Inflammatory macrophage treated with lipopolysaccharide for 1 hour (primary cell): ENCODE results near the gene METTL13.
"Not testable (repeated sequence)": the region's sequence is repeated elsewhere in the genome, so short reads cannot be mapped to it uniquely, and the experiment has no call there.

Source experiments
- DNase-seq, 2 donors: peaks; one replicate each; pipeline ENCODE4 v3.0.0-alpha.2; 2020 to 2022

METTL13 gene

DNA sequence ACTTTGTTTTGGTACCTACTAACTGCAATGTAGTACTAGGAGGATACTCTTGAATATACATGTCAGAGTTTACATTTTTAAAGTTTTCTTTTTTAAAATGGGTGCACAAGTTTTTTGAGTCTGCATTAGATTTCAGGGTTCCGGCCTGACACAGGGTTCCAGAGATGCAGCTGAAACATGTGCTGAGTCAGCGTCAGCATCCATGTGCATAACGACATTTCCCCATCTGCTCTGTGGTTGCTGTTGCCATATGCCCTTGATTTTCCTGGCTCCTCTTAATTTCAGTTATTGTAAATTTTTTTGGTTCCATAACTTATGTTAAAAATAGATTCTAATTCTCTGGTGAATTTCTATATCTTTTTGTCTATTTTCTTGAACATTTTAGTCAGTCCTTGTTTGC is 12.3 kb upstream of the METTL13 start:
- DNase-seq: no peak

DNA sequence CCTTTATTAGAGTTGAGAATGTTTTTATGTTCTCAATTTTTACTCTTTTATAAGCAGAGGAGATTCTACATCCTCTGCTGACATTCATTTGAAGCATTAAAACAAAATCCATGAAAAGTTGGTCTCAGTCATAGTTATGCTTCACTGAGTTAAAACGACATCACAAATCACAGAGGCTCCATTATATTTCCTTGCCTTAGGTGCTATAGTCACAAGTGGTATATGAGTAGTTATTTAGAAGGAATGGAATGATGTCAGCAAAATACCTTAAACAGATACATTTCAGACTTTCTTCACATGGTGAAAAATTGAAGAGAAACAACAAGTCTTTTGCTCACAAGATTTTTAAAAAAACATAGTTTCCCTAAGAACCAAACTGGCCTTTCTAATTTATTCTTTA is 11.7 kb upstream of the METTL13 start:
- DNase-seq: no peak

DNA sequence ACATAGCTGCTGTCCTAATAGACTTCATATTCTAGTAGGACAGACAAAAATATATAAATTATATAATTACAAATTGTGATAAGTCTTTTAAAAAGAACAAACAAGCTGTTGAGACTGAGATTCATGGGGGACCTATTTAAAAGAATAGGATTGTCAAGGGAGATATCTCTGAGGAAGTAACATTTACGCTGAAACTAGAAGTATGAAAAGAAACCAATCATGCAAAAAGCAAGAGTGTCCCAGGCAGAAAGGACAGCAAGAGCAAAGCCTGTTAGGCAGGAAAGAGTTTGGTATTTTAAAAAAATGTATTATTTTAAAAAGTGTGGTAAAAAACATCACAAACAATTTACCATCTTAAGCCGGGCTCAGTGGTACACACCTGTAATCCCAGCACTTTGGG is 9.1 kb upstream of the METTL13 start:
- no peak for DNase-seq

DNA sequence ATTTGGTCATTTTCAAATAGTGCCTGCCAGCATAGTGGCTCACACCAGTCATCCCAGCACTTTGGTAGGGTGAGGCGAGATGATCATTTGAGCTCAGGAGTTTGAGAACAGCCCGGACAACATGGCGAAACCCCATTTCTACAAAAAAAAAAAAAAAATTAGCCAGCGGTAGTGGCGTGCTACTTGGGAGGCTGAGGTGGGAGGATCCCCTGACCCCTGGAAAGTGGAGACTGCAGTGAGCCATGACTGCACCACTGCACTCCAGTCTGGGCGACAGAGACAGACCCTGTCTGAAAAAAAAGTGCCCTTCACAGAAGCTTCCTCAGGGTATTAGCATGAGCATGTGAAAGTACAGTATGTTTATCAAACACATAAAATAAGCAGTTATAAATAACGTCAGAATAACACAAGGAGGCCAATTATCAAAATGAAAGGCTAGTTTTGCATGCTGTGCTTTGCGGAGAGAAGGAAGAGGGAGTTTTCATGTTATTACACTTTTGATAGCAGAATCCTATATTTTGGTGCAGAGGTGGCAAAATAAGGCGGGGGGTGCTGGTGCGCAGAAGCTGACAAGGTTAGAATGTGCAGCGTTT is 781 bp upstream of the METTL13 start:
- DNase-seq: no peak

DNA sequence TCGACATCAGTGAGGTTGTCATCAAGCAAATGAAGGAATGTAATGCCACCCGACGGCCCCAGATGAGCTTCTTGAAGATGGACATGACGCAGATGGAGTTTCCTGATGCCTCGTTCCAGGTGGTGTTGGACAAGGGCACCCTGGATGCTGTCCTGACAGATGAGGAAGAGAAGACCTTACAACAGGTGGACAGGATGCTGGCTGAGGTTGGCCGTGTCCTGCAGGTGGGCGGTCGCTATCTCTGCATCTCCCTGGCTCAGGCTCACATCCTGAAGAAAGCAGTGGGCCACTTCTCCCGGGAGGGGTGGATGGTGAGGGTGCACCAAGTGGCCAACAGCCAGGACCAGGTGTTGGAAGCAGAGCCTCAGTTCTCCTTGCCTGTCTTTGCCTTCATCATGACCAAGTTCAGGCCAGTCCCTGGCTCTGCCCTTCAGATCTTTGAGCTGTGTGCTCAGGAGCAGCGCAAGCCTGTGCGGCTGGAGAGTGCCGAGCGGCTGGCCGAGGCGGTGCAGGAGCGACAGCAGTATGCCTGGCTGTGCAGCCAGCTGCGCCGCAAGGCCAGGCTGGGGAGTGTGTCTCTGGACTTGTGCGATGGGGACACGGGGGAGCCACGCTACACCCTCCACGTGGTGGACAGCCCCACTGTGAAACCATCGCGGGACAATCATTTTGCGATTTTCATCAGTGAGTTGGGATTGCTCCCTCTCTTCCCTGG is 2.5 kb downstream of the METTL13 start:
- no peak for DNase-seq

DNA sequence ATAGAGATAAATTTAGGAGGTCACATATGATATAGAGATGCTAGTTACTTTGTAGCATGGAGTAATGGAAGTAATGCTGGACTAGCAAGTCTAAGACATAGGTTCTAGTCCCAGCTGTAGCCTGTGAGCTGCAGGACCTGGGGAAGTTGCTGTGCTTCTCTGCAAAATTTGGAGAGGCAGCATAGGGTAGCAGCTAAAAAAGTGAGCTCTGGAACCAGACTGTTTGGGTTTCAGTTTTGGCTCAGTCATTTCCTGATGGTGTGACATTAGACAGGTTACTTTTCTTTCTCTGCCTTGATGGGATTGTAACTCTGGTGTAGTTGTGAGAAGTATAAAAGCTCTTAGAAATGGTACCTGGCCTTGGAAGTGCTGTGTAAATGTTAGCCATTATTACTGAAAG is 3.3 kb downstream of the METTL13 start:
- DNase-seq: no peak

DNA sequence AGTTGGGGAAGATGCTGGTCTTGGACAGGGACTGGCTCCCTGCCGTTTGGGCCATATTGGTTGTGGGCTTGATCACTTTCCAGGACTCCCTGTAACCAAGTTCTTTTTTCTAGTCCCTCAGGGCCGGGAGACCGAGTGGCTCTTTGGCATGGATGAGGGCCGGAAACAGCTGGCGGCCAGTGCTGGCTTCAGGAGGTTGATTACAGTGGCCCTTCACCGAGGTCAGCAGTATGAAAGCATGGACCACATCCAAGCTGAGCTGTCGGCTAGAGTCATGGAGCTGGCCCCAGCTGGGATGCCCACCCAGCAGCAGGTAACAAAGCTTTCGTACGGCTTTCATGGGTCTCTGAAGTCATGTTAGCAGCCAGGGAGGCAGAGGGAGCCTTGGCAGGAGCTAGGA is 4.3 kb downstream of the METTL13 start:
- DNase-seq: no peak

DNA sequence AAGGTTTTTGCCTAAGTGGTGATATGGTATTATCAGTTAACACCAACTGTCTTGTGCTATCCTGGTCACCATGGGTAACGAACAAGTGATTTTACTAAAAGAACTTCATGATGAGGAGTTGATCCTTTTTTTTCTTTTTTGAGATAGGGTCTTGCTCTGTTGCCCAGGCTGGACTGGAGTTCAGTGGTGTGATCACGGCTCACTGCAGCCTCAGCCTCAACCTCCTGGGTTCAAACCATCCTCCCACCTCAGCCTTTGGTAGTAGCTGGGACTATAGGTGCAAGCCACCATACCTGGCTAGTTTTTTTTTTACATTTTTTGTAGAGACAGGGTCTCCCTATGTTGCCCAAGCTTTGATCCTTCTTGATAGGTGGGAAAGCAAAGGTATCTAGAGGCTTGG is 5.1 kb downstream of the METTL13 start:
- no peak for DNase-seq

DNA sequence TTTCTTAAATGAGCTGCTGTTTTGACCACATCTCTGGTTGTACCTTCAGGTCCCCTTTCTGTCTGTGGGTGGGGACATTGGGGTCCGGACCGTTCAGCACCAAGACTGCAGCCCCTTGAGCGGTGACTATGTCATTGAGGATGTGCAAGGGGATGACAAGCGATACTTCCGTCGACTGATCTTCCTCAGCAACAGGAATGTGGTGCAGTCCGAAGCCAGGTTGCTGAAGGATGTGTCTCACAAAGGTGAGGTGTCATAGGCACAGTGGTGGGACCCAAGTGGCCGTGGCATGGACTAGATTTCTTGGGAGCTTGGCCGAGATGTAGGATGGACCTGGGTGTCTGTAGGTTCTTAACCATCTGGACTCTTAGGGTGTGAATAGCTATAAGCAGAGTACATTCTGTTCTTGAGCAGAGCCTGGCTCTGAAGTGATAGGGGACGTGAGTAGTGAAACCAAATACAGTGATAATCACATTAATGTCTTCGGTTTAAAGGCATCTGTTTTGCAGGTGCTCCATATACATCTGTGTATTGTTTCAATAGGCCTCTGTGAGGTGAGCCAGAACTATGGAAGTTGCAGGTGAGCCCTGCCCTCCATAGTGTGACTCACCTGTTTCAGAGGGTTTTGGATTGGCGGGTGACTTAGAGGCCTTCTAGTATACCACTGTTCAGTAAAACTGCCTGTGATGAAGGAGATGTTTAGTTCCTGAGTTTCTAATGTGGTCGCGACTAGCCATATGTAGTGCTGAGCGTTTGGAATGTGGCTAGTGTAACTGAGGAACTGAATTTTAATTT is 6.4 kb downstream of the METTL13 start:
- no peak for DNase-seq

DNA sequence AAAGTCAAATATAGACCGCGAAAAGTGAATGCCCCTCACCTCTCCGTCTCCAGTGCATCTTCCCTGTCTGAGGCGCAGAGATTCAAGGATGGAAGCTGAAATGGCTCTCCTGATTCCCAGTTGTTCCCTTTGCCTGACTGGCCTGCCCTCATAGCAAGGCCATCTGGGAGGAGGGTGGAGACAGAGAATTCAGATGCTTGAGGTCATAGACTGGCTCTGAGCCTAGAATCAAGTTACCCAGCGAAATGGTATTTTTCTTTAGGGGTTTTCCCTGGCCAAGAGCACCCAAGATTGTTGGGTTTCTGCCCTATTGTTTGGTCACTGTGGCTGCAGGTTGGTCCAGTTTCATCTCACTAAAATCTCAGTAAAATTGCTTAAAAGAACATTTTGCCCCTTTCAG is 7.2 kb downstream of the METTL13 start:
- DNase-seq: no peak

DNA sequence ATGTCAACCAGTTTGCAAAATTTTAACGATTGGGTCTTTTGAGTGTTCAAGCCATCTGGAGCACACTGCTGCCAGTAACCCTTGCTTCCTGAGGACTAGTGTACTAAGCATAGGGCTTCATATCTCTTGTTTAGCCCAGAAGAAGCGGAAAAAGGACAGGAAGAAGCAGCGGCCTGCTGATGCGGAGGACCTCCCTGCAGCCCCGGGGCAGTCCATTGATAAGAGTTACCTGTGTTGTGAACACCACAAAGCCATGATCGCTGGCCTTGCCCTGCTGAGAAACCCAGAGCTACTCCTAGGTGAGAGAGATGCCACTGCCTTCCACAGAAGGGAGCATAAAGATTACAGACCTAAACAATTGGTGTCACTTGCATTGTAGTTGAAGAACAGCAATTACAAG is 8.9 kb downstream of the METTL13 start:
- DNase-seq: no peak

DNA sequence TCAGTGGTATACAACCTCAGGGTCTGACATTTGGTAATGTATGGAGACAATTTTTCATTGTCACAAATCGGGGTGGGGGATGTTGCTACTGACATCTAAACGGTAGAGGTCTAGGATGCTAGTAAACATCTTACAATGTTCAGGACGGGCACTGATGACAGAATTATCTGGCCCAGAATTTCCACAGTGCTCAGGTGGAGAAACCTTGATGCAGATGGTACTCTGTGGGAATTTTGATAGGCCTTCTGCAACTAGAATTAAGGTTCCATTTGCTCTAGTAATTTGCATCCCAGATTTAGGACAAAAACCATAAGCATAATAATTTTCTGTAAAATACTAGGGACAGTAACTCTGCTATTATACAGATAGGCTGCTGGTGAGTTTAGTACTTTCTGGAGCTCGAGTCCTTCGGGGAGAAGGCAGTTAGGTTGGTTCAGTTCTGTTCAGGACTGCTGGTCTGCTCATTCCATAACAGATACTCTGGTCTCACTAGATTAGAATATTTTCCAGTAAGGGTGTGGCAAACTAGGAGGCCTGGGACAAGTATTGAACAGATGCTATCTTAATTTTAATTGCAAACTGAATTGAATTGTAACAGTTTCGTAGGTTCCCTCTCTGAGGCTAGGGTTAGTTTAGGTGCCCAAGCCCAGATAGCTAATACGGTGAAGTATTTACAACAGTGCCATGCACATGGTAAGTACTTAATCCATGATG is 11.4 kb downstream of the METTL13 start:
- DNase-seq: no peak

DNA sequence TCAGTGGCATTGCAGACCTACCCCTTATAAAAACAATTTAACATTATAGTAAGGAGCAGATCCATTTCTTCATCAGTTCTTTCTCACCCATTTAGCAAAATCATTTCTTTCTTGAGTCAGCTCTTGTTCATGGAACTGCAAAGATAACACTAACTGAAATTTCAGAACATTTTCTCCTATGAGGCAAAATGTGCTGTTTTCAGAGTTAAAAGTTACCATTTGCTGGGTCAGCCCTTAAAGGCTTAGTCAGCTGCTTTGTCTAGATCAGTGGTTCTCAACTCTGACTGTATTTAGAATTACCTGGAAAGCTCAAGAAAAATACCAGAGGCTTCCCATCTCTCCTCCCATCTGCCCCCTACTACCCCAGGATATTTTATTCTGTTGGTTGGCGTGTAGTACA is 12.2 kb downstream of the METTL13 start:
- no peak for DNase-seq

DNA sequence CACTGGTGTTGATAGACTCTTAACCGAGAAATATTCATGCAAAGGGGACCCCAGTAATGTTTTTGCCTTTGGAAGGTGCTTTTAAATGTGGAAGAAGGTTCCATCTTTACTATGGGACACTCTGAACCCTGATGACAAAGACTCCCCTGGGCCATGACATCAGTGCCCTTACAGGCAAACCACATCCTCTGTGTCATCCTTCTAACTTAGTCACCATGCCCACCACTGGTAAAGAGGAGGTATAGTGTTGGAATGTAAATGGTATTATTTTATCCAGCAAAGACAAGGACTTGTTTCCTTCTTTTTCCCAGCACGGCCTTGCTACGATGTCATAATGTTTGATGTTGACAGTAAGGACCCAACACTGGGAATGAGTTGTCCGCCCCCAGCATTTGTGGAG is 12.6 kb downstream of the METTL13 start:
- peak; percentile 21 to 45 for DNase-seq

DNA sequence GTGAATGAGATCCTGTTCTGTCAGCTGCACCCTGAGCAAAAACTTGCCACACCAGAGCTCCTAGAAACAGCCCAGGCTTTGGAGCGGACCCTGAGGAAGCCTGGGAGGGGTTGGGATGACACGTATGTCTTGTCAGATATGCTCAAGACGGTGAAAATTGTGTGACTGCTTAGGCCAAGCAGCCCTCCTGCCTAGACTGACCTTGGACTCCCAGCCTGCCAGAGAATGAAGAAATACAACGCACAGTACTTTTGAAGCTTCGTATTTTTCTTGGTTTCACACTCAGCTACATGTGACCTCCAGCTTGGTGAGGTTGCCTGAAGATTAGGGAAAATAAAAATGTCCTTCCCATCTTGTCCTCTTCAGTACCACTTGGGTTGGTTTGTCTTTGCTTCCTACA is 15.1 kb downstream of the METTL13 start:
- DNase-seq: no peak

DNA sequence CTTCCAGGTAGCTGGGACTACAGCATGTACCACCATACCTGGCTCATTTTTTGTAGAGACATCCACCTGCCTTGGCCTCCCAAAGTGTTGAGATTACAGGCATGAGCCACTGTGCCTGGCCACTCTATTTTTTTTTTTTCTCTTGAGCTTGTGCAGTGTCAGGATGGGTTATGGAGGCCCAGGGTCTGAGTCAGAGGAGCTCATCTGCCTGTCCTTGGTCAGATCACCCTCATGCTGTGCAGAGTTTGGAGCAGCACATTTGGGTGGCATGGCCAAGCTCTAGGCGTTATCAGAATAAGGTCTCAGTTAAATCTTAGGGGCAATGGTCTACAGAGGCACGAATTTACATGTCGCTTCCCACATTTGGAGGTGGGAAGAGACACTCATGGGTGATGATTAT is 16.9 kb downstream of the METTL13 start:
- DNase-seq: no peak

DNA sequence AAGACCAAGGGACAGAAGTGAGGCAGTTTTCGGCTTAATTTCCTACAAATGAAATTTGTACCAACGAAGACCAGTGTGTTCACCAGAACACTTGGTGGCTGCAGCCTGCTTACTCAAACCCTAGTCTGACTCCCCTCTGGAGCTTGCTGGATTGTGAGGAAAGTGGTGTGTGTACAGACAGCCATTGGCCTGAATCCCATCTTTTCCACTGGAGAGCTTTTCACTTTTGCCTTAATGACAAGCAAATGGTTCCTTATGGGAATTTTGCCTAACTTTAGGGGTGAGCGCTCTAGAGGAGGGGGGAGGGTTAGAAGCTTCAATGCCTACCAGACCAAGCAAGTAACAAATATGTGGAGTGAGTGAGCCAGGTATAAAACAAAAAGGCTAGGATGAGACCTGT is 17.3 kb downstream of the METTL13 start:
- no peak for DNase-seq

DNA sequence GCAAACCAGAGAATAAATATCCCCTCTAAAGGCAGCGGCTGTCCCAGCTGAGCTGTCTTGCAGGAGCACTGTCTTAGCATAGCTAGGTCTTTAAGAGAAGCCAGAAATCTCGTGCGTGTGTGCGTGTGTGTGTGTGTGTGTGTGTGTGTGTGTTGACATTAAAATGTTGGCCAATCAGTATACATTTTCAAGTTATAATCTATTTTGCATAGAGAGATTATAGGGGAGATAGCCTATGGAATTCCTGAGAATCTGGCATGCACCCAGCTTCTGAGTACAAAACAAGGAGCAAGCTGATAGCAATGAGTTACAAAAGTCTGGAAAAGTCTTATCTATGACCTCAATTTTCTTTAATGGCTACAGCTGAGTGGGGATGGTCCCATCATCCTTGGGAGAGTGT is 17.7 kb downstream of the METTL13 start:
- DNase-seq: no peak

DNA sequence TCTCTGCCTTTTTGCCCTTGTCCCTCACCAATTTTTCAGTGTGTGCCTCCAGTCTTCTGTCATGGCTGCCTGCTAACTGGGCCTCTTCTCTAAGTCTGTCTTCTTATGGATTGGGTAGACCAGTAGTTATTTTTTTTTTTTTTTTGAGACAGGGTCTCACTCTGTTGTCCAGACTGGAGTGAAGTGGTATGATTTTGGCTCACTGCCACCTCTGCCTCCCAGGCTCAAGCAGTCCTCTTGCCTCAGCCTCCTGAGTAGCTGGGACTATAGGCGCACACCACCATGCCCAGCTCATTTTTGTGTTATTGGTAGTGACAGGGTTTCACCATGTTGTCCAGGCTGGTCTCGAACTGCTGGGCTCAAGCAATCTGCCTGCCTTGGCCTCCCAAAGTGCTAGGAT is 18.2 kb downstream of the METTL13 start:
- not testable (repeated sequence) for DNase-seq

DNA sequence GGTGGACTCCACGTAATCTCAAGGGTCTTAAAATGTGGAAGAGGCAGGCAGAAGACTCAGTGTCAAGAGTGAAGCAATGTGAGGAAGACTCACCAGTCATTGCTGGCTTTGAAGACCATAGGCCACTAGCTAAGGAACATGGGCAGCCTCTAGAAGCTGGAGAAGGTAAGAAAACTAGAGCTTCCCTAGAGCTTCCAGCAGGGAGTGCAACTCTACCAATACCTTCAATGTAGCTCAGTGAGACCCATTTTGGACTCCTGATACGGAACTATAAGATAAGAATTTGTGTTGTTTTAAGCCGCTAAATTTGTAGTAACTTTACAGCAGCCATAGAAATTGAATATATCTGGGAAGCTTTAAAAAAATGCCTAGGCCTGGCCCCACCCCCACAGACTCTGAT is 18.9 kb downstream of the METTL13 start:
- DNase-seq: no peak

DNA sequence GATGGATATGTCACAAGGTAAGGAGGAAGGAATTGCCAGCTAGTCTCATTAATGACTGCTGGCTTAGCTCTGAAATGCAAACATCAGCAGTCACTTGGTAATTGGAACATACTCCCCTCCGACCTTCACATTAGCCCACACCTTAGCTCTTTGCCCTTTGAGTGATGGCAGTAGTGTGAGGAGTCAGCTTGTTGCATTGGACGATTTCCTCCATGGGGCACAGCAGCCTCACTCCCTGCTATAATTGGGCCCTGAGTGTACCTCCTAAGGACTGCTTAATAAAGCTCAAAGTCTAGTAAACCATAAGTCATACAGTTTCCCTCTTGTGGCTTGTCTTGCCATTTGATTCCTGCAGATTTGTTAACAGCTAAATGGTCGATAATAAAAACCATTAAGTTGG is 19.4 kb downstream of the METTL13 start:
- no peak for DNase-seq

DNA sequence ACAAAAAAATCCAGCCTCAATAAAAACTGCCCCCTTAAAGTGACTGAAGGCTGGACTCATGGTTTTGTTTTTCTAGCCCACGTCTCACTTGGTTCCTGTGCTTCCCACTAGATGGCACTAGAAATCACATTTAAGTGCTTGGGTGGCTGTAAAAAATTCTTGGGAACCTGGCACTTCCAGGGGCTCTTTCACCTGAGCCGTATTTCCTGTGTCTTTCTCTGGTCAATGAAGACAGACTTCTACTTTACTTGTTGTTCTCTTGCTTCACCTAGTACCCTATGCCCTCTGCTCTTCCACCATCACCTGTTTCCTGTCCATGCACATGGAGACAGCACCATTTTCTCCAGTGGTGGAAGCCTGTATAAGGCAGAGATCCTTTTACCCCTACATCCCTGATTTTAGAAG is 20.0 kb downstream of the METTL13 start:
- DNase-seq: peak in 1 of 2 donors; percentile 54

DNA sequence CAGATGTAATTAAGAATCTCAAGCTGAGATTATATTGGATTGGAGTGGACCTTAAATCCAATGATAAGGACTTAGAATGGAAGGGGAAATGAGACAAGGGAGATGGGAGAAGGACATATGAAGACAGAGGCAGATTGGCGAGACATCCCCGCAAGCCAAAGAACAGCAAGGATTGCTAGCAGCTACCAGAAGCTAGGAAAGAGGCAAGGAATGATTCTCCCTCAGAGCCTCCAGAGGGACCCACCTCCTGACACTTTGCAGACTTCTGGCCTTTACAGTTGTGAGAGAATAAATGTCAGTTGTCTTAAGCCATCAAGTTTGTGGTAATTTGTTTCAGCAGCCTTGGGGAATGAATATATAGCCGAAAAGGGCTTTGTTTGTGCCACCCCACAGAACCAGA is 20.7 kb downstream of the METTL13 start:
- no peak for DNase-seq

DNA sequence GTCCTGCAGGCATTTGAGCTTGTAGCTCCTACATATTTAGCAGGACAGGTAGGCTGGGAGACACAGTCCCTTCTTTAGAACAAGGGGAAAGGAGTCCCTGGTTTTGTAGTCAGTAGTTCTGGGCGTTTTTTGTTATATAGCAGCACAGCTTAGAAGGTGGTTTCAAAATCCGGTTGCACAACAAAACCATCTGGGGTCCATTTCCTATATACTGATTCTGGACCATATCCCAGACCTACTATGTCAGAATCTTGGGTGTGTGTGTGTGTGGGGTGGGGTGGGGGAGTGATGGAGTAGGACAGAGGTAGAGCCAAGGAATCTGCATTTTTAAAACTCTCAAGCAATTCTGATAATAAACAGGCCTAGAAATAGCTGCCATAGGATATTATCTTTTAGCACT is 21.6 kb downstream of the METTL13 start:
- DNase-seq: no peak
